Caco-2 (cell line): Measurements from ENCODE around the gene LATS1. TPM values are rescaled to one million over a fixed set of nuclear protein-coding genes. Genes with fewer than 3 reads are reported as not detected.
"Not testable (repeated sequence)": the region's sequence is repeated elsewhere in the genome, so short reads cannot be mapped to it uniquely, and the experiment has no call there.

Experiments
- BruUV-seq: library from RNA; stranded (reverse); fragments of 400-500 nt; replicated peaks from 2 replicates; lab custom pipeline; 2021; lab: Mats Ljungman, UMichigan
- CTCF ChIA-PET: fragments of 300-600 bp; sonication (Branson Sonifier 250); formaldehyde crosslinking; loops from one replicate; lab custom pipeline; 2022; ENCODE audit warnings: antibody characterized with exemption; lab: Charles Lee
- POLR2A ChIA-PET: fragments of 300-600 bp; sonication (Branson Sonifier 250); formaldehyde crosslinking; loops from one replicate; lab custom pipeline; 2022; ENCODE audit warnings: antibody characterized with exemption; lab: Charles Lee
- DNase-seq, 2 experiments: peaks; one replicate each; pipeline versions ENCODE4 v3.0.0 to v3.0.0-alpha.2; 2020 to 2022
- H3K27me3 ChIP-seq: replicated peaks from 2 replicates; pipeline ENCODE4 v1.6.0; 2011; ENCODE audit warnings: low read length; ENCODE audit not compliant: control insufficient read depth, insufficient read depth
- H3K36me3 ChIP-seq: 2 replicates; pipeline ENCODE4 v1.5.1; 2011; ENCODE audit warnings: low read length; ENCODE audit not compliant: control insufficient read depth, insufficient read depth
- H3K4me1 ChIP-seq: fragments of 250-450 bp; sonication (Bioruptor Pico); 2 replicates; pipeline ENCODE4 v1.5.1; 2020; ENCODE audit warnings: mild to moderate bottlenecking
- H3K4me3 ChIP-seq: 2 replicates; pipeline ENCODE4 v1.5.1; 2011; ENCODE audit warnings: low read depth, mild to moderate bottlenecking, control low read depth, low read length
- H3K9me3 ChIP-seq: fragments of 250-450 bp; sonication (Bioruptor Pico); 2 replicates; pipeline ENCODE4 v1.5.1; 2020; ENCODE audit warnings: mild to moderate bottlenecking, moderate library complexity
- H3K27ac Mint-ChIP-seq: one replicate; pipeline ENCODE4 v1.8.0; 2022; ENCODE audit warnings: mixed read lengths; ENCODE audit not compliant: unreplicated experiment
- H3K27me3 Mint-ChIP-seq: one replicate; pipeline ENCODE4 v1.8.0; 2022; ENCODE audit warnings: mixed read lengths; ENCODE audit not compliant: insufficient read depth, unreplicated experiment
- H3K36me3 Mint-ChIP-seq: one replicate; pipeline ENCODE4 v1.8.0; 2022; ENCODE audit warnings: mild to moderate bottlenecking, mixed read lengths; ENCODE audit not compliant: insufficient read depth, unreplicated experiment
- H3K4me1 Mint-ChIP-seq: one replicate; pipeline ENCODE4 v1.8.0; 2022; ENCODE audit warnings: low read depth, mixed read lengths; ENCODE audit not compliant: unreplicated experiment
- H3K4me3 Mint-ChIP-seq: one replicate; pipeline ENCODE4 v1.8.0; 2022; ENCODE audit warnings: mild to moderate bottlenecking, moderate library complexity, mixed read lengths; ENCODE audit not compliant: unreplicated experiment
- H3K9me3 Mint-ChIP-seq: one replicate; pipeline ENCODE4 v1.8.0; 2022; ENCODE audit warnings: mixed read lengths; ENCODE audit not compliant: unreplicated experiment
- CTCF ChIP-seq, 2 experiments: fragments of 200-600 bp in 1 of 2; IDR thresholded peaks; 1 replicate in 1 of 2; 2 replicates in 1 of 2; pipeline versions ENCODE4 v1.5.1 to v1.8.0; 2011 to 2022; ENCODE audit warnings: antibody characterized with exemption in 1 of 2, control low read depth in 1 of 2, inconsistent platforms in 1 of 2, low read depth in 1 of 2, low read length in 1 of 2, mild to moderate bottlenecking in 1 of 2, moderate library complexity in 1 of 2; ENCODE audit not compliant: insufficient read depth in 1 of 2, severe bottlenecking in 1 of 2, unreplicated experiment in 1 of 2
- intact Hi-C: fragments of 100-400 bp; cut with micrococcal nuclease; formaldehyde crosslinking; loops from one replicate; pipeline ENCODE4 v1.10.0; 2022; ENCODE audit not compliant: unreplicated experiment
- total RNA-seq: library from RNA; stranded (reverse); gene quantifications from 2 replicates; pipeline ENCODE4 v1.2.3, GENCODE V29; 2022

LATS1 gene
- total RNA-seq, 1 experiment from 2014 or later = 28.7 TPM

DNA sequence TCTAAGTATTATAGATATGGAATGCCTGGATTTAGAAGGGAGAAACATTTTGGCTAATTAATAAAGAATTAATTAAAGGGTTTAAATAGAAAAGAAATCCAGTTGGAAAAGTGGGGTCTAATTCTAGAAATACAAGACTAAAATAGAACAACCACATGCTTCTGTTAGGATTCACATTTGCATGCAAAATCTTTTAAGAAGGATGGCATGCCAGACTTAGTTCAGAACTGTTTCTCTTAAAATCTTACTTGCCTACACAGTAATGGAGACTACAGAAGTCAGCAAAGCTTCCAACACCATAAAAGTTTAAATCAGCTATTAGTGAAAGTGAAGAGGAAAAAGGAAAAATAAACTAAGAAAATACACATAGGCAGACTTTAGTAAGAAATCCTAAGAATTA is 36.7 kb downstream of the LATS1 start:
- no peaks in the 10 kb centered on the region for H3K27me3 Mint-ChIP-seq
- Histone ChIP-seq H3K36me3 (peaks cover 2% of the 10 kb centered on the region; the same call in 1 of the 2 replicates), H3K4me3 (no peak overlapping the region), H3K9me3 (no peaks in the 10 kb centered on the region), H3K4me1 (no peaks in the 10 kb centered on the region), H3K27me3 (no peaks in the 10 kb centered on the region)
- H3K27ac Mint-ChIP-seq = no peak overlapping the region
- POLR2A ChIA-PET = no interaction called here
- intact Hi-C loops = no loop called here
- TF ChIP-seq CTCF (IDR thresholded peaks at IDR 0.05; ENCODE audit: insufficient read depth in 1 of 2, low read depth in 1 of 2, low read length in 1 of 2, severe bottlenecking in 1 of 2, unreplicated experiment in 1 of 2) = no peak
- no peaks in the 10 kb centered on the region for H3K4me1 Mint-ChIP-seq
- no peaks in the 10 kb centered on the region for H3K9me3 Mint-ChIP-seq
- CTCF ChIA-PET = no interaction called here
- H3K4me3 Mint-ChIP-seq = no peak overlapping the region
- BruUV-seq = no TSS peak
- H3K36me3 Mint-ChIP-seq = peaks cover 44% of the 10 kb centered on the region
- DNase-seq = no peak

- CTCF ChIA-PET = interaction anchor here (0.6 kb wide), 1 partner anchor 115 kb away, joined by 3 read pairs; the partner anchor contains the start of gene GINM1
- no peaks in the 10 kb centered on the region for H3K27me3 Mint-ChIP-seq
Observed at GRCh38 chr6:149680503-149680902, 37.4 kb downstream of the LATS1 start.

GRCh38 chr6:149672265-149672664 is 45.6 kb downstream of the LATS1 start:
- DNase-seq, H3K9me3 ChIP-seq, H3K27me3 Mint-ChIP-seq, H3K4me3 ChIP-seq, intact Hi-C loops, H3K4me3 Mint-ChIP-seq, H3K9me3 Mint-ChIP-seq, POLR2A ChIA-PET, BruUV-seq, H3K4me1 ChIP-seq, H3K36me3 ChIP-seq, H3K27ac Mint-ChIP-seq, CTCF ChIA-PET, H3K4me1 Mint-ChIP-seq, H3K27me3 ChIP-seq: not testable (repeated sequence)
- peaks cover 81% of the 10 kb centered on the region for H3K36me3 Mint-ChIP-seq

More at GRCh38 chr6:149680503-149680902, 37.4 kb downstream of the LATS1 start:
- H3K36me3 ChIP-seq = peaks cover 2% of the 10 kb centered on the region; the same call in 1 of the 2 replicates
- BruUV-seq = no TSS peak
- H3K9me3 ChIP-seq = no peaks in the 10 kb centered on the region
- no peak for TF ChIP-seq CTCF (IDR thresholded peaks at IDR 0.05; ENCODE audit: insufficient read depth in 1 of 2, low read depth in 1 of 2, low read length in 1 of 2, severe bottlenecking in 1 of 2, unreplicated experiment in 1 of 2)
- H3K9me3 Mint-ChIP-seq = no peaks in the 10 kb centered on the region
- DNase-seq = no peak
- POLR2A ChIA-PET = no interaction called here
- H3K4me3 ChIP-seq = no peak overlapping the region
- no peaks in the 10 kb centered on the region for H3K4me1 ChIP-seq
- no peaks in the 10 kb centered on the region for H3K4me1 Mint-ChIP-seq
- H3K27me3 ChIP-seq = no peaks in the 10 kb centered on the region
- no peak overlapping the region for H3K27ac Mint-ChIP-seq
- intact Hi-C loops = no loop called here
- H3K36me3 Mint-ChIP-seq = peaks cover 44% of the 10 kb centered on the region
- H3K4me3 Mint-ChIP-seq = no peak overlapping the region

DNA sequence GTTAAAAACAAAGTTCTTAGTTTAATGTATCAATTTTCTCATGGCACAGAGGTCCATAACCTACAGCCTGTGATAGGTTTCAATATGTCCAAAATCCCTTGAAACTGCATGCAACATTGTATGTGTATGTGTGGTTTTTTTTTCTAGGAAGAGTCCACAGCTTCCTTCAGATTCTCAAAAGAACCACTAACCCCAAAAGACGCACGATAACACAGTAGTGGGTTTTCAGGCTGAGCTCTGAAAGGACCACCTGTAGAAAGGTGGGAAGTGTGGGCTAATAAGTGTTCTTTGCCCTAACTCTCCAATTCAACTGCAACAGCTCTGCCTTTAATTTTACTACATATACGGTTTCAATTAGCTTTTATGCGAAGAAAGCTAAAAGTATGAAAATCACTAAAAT is 57.9 kb downstream of the LATS1 start:
- BruUV-seq = TSS peak; percentile 4

More for the DNA sequence above, 57.9 kb downstream of the LATS1 start:
- ChIA-PET POLR2A (no interaction called here), CTCF (no interaction called here)
- intact Hi-C loops = no loop called here
- TF ChIP-seq CTCF (IDR thresholded peaks at IDR 0.05; ENCODE audit: insufficient read depth in 1 of 2, low read depth in 1 of 2, low read length in 1 of 2, severe bottlenecking in 1 of 2, unreplicated experiment in 1 of 2) = no peak
- no peaks in the 10 kb centered on the region for H3K4me1 ChIP-seq
- Mint-ChIP-seq H3K27me3 (no peaks in the 10 kb centered on the region), H3K4me1 (no peaks in the 10 kb centered on the region), H3K36me3 (peaks cover 44% of the 10 kb centered on the region), H3K4me3 (no peak overlapping the region), H3K27ac (no peak overlapping the region), H3K9me3 (no peaks in the 10 kb centered on the region)
- no peaks in the 10 kb centered on the region for H3K9me3 ChIP-seq
- H3K4me3 ChIP-seq = no peak overlapping the region
- H3K27me3 ChIP-seq = no peaks in the 10 kb centered on the region
- DNase-seq = no peak
- no peaks in the 10 kb centered on the region for H3K36me3 ChIP-seq
